ENCODE data around the gene APBB3. TPM values are rescaled to one million over a fixed set of nuclear protein-coding genes. Genes with fewer than 3 reads are reported as not detected.

APBB3 gene
- total RNA-seq, 4 donors from 2014 or later, result 14.0 to 23.7 (median 19.2) TPM

- DNase-seq (ENCODE audit: low spot score in 2 of 2), result no peak
- 95 to 98% methylated on average over 13 of the region's 13 CpGs for WGBS, 2 donors
- TF ChIP-seq CTCF (IDR thresholded peaks at IDR 0.05), result no peak
- no peak for TF ChIP-seq POLR2A (IDR thresholded peaks at IDR 0.05)
- no peak overlapping the region for H3K4me3 ChIP-seq (ENCODE audit: low read depth, poor library complexity, severe bottlenecking)
- intact Hi-C loops (cut with DNase I; ENCODE audit: low total_unique reads), result loop anchor here (10.0 kb wide), 1 partner anchor 67 kb away; the partner anchor contains the start of genes CD14 and TMCO6
Observed at GRCh38 chr5:140567871-140568270, 3.5 kb upstream of the APBB3 start.

- no peak overlapping the region for H3K4me3 ChIP-seq (ENCODE audit: low read depth, poor library complexity, severe bottlenecking)
- intact Hi-C loops (cut with DNase I; ENCODE audit: low total_unique reads), result loop anchor here (10.0 kb wide), 1 partner anchor 68 kb away; the partner anchor contains the start of genes CD14 and TMCO6
- DNase-seq (ENCODE audit: low spot score in 2 of 2), result no peak
- TF ChIP-seq CTCF (IDR thresholded peaks at IDR 0.05) (no peak), POLR2A (IDR thresholded peaks at IDR 0.05) (no peak)
- 87 to 91% methylated on average over 22 of the region's 22 CpGs for WGBS, 2 donors
Observed at GRCh38 chr5:140567136-140567818, 2.9 kb upstream of the APBB3 start.

- DNase-seq (ENCODE audit: low spot score in 2 of 2), result no peak
- TF ChIP-seq POLR2A (IDR thresholded peaks at IDR 0.05), result no peak
- TF ChIP-seq CTCF (IDR thresholded peaks at IDR 0.05), result no peak
- 93% methylated on average over 5 of the region's 5 CpGs for WGBS, 2 donors
- intact Hi-C loops (cut with DNase I; ENCODE audit: low total_unique reads), result loop anchor here (10.0 kb wide), 1 partner anchor 68 kb away; the partner anchor contains the start of genes CD14 and TMCO6
- H3K4me3 ChIP-seq (ENCODE audit: low read depth, poor library complexity, severe bottlenecking), result no peak overlapping the region
Observed at GRCh38 chr5:140566665-140567064, 2.3 kb upstream of the APBB3 start.

- intact Hi-C loops (cut with DNase I; ENCODE audit: low total_unique reads), result loop anchor here (10.0 kb wide), 1 partner anchor 69 kb away; the partner anchor contains the start of genes CD14 and TMCO6
- DNase-seq (ENCODE audit: low spot score in 2 of 2), result peak in 1 of 2 donors; percentile 59
- 47 to 50% methylated on average over 4 of the region's 4 CpGs for WGBS, 2 donors
- TF ChIP-seq CTCF (IDR thresholded peaks at IDR 0.05) (no peak), POLR2A (IDR thresholded peaks at IDR 0.05) (no peak)
- H3K4me3 ChIP-seq (ENCODE audit: low read depth, poor library complexity, severe bottlenecking), result no peak overlapping the region
Observed at GRCh38 chr5:140565780-140566095, 1.3 kb upstream of the APBB3 start.

GRCh38 chr5:140565024-140565779, 804 bp upstream of the APBB3 start:
- DNase-seq (ENCODE audit: low spot score in 2 of 2), result no peak
- peak overlapping the region; percentile 26 for H3K4me3 ChIP-seq (ENCODE audit: low read depth, poor library complexity, severe bottlenecking)
- intact Hi-C loops (cut with DNase I; ENCODE audit: low total_unique reads), result loop anchor here (10.0 kb wide), 1 partner anchor 70 kb away; the partner anchor contains the start of genes CD14 and TMCO6
- 4% methylated on average over 13 of the region's 13 CpGs for WGBS, 2 donors
- TF ChIP-seq CTCF (IDR thresholded peaks at IDR 0.05) (no peak), POLR2A (IDR thresholded peaks at IDR 0.05) (no peak)

Data from lower leg skin (tissue), 4 donors.